Gastroesophageal sphincter (tissue), 3 donors: ENCODE measurements around the gene ZRANB3.

ENCODE experiments used
- POLR2A ChIP-seq, 2 donors: fragments of 450-650 bp; IDR thresholded peaks; one replicate each; pipeline ENCODE4 v1.6.1; 2017; ENCODE audit warnings: antibody characterized with exemption in 2 of 2, mild to moderate bottlenecking in 2 of 2, moderate library complexity in 1 of 2
- TF ChIP-seq, protein P1 (sequence below), 4 experiments: fragments of 200-600 bp in 2 of 4; fragments of 450-650 bp in 2 of 4; sonication (generic) in 1 of 4; IDR thresholded peaks; one replicate each; pipeline ENCODE4 v1.5.1; 2017 to 2019; ENCODE audit warnings: antibody characterized with exemption in 4 of 4, mild to moderate bottlenecking in 2 of 4, moderate library complexity in 2 of 4

DNA sequence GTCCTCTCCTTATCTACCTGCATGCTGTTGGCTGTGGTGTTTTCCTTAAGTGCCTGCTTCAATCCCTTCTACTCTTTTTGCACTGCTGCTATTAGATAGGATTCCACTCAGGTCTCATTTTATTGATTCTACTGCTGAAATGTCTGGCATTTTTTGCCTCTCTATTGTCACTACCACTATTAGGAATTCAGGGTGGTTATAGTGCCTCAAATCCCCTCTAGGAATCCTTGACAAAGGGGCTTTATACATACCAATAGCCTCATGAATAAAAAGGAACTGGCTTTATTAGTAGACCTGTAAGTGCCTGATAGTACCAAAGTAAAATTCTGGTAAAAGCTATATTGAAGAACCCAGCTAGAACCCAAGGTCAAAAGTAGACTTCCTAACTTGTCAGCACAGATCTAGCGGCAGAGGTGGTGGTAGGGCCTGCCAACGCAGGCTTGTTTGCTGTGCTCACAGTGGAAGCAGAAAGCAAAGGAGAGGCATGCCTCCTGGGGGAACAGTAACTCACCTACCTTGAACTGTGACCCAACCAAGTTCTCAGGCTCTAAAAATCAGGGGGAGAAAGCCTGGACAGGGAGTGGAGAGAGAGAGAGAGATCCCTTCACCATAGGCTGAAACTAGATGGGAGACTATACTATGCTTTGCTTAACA lies 278.1 kb downstream of the ZRANB3 start:
- TF ChIP-seq, protein P1, sequence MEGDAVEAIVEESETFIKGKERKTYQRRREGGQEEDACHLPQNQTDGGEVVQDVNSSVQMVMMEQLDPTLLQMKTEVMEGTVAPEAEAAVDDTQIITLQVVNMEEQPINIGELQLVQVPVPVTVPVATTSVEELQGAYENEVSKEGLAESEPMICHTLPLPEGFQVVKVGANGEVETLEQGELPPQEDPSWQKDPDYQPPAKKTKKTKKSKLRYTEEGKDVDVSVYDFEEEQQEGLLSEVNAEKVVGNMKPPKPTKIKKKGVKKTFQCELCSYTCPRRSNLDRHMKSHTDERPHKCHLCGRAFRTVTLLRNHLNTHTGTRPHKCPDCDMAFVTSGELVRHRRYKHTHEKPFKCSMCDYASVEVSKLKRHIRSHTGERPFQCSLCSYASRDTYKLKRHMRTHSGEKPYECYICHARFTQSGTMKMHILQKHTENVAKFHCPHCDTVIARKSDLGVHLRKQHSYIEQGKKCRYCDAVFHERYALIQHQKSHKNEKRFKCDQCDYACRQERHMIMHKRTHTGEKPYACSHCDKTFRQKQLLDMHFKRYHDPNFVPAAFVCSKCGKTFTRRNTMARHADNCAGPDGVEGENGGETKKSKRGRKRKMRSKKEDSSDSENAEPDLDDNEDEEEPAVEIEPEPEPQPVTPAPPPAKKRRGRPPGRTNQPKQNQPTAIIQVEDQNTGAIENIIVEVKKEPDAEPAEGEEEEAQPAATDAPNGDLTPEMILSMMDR (IDR thresholded peaks at IDR 0.05): no peak
- no peak for TF ChIP-seq POLR2A (IDR thresholded peaks at IDR 0.05)
